ENCODE data around the gene RBM43. TPM values are rescaled to one million over a fixed set of nuclear protein-coding genes. Genes with fewer than 3 reads are reported as not detected.

The RBM43 gene
- total and polyA plus RNA-seq, 9 of the 15 experiments (the other 6 are each of a cell fraction or from before 2014, with no cell fraction given), result 1.3 to 6.9 (median 3.8) TPM

DNA sequence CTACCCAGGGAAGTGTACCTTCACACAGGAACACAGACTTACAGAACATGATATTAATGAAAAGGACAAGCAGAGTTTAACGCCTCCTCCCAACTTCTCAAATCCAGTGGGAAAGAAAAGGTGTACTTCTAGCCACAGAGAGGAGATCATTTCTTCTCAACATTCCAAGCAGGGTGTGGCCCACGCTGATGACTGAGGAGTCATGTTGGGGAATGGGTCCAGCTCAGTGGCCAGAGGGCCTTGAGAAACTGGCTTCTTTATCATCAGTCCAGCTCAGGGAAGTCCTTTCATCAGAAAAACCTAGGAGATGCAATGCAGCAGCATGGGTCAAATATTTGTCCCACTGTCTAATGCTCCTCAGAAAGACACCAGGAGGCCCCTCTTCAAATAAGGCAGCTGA is 63.0 kb downstream of the RBM43 start:
- POLR2A ChIA-PET, result no interaction called here
- Histone ChIP-seq H3K79me2 (ENCODE audit: control insufficient read depth, insufficient read depth, low read length) (no peaks in the 10 kb centered on the region), H3K27ac (ENCODE audit: extremely low read depth, low read depth, low read length) (no peak overlapping the region), H3K9ac (ENCODE audit: insufficient read depth in 1 of 2, low read depth in 2 of 2, low read length in 2 of 2) (no peak overlapping the region), H3K27me3 (ENCODE audit: control insufficient read depth in 2 of 2, insufficient read depth in 2 of 2, low read length in 2 of 2) (no peaks in the 10 kb centered on the region), H3K9me1 (ENCODE audit: control insufficient read depth, insufficient read depth, low read length) (no peaks in the 10 kb centered on the region), H3K4me2 (ENCODE audit: insufficient read depth, low read length) (no peak overlapping the region), H3K4me1 (replicated peaks in 1 of 2; ENCODE audit: control insufficient read depth in 2 of 2, insufficient read depth in 2 of 2, low read length in 2 of 2) (peaks cover 0 to 4% of the 10 kb centered on the region in 2 experiments; a peak in 2 of 5 replicates), H3K4me3 (no peak overlapping the region), H2AFZ (ENCODE audit: low read depth, low read length) (0 out of 2 replicates have a peak overlapping the region, but pooled peaks have one; percentile 23), H4K20me1 (replicated peaks; ENCODE audit: control insufficient read depth, insufficient read depth, low read length) (no peaks in the 10 kb centered on the region), H3K9me3 (replicated peaks; ENCODE audit: control insufficient read depth, insufficient read depth, low read depth, low read length) (no peaks in the 10 kb centered on the region), H3K36me3 (ENCODE audit: control insufficient read depth, insufficient read depth, low read length) (no peaks in the 10 kb centered on the region)
- DNase-seq (ENCODE audit: extremely low read depth in 1 of 4, low spot score in 3 of 4) (peak in 1 of 4 experiments; percentile 4), ATAC-seq (peak; percentile 43; the same call in 2 of the 3 replicates), FAIRE-seq (no peak)
- intact Hi-C loops (cut with micrococcal nuclease), result no loop called here
- CTCF ChIA-PET (ENCODE audit: low intra/inter-chr PET ratio), result no interaction called here
- no TSS peak for BruUV-seq (replicated peaks)
- WGBS (ENCODE audit: insufficient coverage, low coverage, missing lambda C conversion rate), result 0% methylated on average over 2 of the region's 2 CpGs
- in situ Hi-C loops (cut with MboI), result no loop called here
- TF ChIP-seq ZNF143 (CRISPR knock-in tag; IDR thresholded peaks at IDR 0.05) (no peak), TAF1 (IDR thresholded peaks at IDR 0.05; ENCODE audit: control insufficient read depth, extremely low read depth, insufficient read depth, low read length, severe bottlenecking) (no peak)
- TF ChIP-seq, protein P1, sequence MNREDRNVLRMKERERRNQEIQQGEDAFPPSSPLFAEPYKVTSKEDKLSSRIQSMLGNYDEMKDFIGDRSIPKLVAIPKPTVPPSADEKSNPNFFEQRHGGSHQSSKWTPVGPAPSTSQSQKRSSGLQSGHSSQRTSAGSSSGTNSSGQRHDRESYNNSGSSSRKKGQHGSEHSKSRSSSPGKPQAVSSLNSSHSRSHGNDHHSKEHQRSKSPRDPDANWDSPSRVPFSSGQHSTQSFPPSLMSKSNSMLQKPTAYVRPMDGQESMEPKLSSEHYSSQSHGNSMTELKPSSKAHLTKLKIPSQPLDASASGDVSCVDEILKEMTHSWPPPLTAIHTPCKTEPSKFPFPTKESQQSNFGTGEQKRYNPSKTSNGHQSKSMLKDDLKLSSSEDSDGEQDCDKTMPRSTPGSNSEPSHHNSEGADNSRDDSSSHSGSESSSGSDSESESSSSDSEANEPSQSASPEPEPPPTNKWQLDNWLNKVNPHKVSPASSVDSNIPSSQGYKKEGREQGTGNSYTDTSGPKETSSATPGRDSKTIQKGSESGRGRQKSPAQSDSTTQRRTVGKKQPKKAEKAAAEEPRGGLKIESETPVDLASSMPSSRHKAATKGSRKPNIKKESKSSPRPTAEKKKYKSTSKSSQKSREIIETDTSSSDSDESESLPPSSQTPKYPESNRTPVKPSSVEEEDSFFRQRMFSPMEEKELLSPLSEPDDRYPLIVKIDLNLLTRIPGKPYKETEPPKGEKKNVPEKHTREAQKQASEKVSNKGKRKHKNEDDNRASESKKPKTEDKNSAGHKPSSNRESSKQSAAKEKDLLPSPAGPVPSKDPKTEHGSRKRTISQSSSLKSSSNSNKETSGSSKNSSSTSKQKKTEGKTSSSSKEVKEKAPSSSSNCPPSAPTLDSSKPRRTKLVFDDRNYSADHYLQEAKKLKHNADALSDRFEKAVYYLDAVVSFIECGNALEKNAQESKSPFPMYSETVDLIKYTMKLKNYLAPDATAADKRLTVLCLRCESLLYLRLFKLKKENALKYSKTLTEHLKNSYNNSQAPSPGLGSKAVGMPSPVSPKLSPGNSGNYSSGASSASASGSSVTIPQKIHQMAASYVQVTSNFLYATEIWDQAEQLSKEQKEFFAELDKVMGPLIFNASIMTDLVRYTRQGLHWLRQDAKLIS (CRISPR knock-in tag; IDR thresholded peaks at IDR 0.05), result no peak
- TF ChIP-seq, protein P2, sequence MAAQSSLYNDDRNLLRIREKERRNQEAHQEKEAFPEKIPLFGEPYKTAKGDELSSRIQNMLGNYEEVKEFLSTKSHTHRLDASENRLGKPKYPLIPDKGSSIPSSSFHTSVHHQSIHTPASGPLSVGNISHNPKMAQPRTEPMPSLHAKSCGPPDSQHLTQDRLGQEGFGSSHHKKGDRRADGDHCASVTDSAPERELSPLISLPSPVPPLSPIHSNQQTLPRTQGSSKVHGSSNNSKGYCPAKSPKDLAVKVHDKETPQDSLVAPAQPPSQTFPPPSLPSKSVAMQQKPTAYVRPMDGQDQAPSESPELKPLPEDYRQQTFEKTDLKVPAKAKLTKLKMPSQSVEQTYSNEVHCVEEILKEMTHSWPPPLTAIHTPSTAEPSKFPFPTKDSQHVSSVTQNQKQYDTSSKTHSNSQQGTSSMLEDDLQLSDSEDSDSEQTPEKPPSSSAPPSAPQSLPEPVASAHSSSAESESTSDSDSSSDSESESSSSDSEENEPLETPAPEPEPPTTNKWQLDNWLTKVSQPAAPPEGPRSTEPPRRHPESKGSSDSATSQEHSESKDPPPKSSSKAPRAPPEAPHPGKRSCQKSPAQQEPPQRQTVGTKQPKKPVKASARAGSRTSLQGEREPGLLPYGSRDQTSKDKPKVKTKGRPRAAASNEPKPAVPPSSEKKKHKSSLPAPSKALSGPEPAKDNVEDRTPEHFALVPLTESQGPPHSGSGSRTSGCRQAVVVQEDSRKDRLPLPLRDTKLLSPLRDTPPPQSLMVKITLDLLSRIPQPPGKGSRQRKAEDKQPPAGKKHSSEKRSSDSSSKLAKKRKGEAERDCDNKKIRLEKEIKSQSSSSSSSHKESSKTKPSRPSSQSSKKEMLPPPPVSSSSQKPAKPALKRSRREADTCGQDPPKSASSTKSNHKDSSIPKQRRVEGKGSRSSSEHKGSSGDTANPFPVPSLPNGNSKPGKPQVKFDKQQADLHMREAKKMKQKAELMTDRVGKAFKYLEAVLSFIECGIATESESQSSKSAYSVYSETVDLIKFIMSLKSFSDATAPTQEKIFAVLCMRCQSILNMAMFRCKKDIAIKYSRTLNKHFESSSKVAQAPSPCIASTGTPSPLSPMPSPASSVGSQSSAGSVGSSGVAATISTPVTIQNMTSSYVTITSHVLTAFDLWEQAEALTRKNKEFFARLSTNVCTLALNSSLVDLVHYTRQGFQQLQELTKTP (IDR thresholded peaks at IDR 0.05; ENCODE audit: low read depth in 1 of 2, partially characterized antibody in 2 of 2), result no peak
- TF ChIP-seq, protein P3, sequence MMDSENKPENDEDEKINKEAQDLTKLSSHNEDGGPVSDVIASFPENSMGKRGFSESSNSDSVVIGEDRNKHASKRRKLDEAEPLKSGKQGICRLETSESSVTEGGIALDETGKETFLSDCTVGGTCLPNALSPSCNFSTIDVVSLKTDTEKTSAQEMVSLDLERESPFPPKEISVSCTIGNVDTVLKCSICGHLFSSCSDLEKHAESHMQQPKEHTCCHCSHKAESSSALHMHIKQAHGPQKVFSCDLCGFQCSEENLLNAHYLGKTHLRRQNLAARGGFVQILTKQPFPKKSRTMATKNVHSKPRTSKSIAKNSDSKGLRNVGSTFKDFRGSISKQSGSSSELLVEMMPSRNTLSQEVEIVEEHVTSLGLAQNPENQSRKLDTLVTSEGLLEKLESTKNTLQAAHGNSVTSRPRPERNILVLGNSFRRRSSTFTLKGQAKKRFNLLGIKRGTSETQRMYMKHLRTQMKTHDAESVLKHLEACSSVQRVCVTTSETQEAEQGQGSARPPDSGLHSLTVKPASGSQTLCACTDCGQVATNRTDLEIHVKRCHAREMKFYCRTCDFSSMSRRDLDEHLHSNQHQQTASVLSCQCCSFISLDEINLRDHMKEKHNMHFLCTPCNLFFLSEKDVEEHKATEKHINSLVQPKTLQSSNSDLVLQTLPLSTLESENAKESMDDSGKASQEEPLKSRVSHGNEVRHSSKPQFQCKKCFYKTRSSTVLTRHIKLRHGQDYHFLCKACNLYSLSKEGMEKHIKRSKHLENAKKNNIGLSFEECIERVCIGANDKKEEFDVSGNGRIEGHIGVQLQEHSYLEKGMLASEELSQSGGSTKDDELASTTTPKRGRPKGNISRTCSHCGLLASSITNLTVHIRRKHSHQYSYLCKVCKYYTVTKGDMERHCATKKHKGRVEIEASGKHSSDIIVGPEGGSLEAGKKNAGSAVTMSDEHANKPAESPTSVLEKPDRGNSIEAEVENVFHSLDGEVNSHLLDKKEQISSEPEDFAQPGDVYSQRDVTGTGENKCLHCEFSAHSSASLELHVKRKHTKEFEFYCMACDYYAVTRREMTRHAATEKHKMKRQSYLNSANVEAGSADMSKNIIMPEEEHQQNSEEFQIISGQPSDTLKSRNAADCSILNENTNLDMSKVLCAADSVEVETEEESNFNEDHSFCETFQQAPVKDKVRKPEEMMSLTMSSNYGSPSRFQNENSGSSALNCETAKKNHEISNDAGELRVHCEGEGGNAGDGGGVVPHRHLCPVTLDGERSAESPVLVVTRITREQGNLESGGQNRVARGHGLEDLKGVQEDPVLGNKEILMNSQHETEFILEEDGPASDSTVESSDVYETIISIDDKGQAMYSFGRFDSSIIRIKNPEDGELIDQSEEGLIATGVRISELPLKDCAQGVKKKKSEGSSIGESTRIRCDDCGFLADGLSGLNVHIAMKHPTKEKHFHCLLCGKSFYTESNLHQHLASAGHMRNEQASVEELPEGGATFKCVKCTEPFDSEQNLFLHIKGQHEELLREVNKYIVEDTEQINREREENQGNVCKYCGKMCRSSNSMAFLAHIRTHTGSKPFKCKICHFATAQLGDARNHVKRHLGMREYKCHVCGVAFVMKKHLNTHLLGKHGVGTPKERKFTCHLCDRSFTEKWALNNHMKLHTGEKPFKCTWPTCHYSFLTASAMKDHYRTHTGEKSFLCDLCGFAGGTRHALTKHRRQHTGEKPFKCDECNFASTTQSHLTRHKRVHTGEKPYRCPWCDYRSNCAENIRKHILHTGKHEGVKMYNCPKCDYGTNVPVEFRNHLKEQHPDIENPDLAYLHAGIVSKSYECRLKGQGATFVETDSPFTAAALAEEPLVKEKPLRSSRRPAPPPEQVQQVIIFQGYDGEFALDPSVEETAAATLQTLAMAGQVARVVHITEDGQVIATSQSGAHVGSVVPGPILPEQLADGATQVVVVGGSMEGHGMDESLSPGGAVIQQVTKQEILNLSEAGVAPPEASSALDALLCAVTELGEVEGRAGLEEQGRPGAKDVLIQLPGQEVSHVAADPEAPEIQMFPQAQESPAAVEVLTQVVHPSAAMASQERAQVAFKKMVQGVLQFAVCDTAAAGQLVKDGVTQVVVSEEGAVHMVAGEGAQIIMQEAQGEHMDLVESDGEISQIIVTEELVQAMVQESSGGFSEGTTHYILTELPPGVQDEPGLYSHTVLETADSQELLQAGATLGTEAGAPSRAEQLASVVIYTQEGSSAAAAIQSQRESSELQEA (IDR thresholded peaks at IDR 0.05; ENCODE audit: low read depth), result no peak

All from K562 (cell line).